GM10266 (cell line): Measurements from ENCODE around the gene DLGAP1.

Source experiments
- DNase-seq: peaks from one replicate; pipeline ENCODE4 v3.0.0; 2012; ENCODE audit errors: extremely low spot score
- TF ChIP-seq, protein P1 (sequence below): IDR thresholded peaks from 2 replicates; pipeline ENCODE4 v1.5.1; 2012; ENCODE audit warnings: mild to moderate bottlenecking, low read depth; ENCODE audit not compliant: control insufficient read depth, insufficient read depth; ENCODE audit errors: missing control alignments

The DLGAP1 gene

DNA sequence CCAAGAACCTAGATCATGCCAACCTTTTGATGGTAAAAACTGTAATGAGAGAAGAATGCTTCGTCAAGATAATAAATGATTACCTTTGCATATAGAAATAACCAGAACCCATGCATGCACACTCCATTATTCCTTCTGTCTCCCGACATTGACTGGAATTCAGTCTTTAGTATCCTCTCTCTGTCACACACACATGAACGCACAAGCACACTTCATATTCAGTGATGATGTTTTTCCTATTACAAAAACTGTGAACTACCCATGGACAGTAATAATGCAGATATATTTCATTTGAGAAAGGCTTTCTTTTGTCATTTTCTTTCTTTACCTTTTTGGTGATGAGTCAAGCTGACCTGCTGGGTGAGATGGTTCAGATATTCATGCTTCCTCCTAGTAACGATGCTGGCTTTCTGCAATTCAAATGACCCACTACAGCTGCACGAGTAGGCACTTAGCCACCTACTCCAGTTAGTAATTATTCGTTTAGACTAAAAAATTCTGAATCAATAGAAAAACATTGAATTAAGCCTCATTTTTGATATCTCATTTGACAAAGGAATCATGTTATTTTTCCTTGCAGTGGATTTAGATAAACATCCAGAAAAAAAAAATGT is 623.0 kb downstream of the DLGAP1 start:
- TF ChIP-seq, protein P1, sequence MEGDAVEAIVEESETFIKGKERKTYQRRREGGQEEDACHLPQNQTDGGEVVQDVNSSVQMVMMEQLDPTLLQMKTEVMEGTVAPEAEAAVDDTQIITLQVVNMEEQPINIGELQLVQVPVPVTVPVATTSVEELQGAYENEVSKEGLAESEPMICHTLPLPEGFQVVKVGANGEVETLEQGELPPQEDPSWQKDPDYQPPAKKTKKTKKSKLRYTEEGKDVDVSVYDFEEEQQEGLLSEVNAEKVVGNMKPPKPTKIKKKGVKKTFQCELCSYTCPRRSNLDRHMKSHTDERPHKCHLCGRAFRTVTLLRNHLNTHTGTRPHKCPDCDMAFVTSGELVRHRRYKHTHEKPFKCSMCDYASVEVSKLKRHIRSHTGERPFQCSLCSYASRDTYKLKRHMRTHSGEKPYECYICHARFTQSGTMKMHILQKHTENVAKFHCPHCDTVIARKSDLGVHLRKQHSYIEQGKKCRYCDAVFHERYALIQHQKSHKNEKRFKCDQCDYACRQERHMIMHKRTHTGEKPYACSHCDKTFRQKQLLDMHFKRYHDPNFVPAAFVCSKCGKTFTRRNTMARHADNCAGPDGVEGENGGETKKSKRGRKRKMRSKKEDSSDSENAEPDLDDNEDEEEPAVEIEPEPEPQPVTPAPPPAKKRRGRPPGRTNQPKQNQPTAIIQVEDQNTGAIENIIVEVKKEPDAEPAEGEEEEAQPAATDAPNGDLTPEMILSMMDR: no peak
- DNase-seq: no peak

DNA sequence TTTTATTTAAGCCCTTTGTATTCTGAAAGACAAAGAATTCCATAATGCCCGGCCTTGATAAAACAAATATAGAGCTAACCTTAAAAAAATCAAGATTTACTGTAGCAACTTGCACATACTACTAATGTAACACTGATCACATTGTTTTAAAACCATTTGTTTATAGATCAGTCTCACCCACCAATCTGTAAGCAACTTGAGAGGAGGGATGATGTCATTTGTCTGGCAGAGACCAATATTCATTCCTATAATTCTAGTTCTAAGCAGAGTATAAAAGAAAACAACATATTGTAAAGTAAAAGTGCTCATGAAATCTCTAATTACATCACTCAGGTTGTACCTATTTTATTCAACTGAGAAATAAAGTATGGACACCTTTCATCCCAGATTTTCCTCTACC is 624.5 kb downstream of the DLGAP1 start:
- no peak for DNase-seq
- TF ChIP-seq, protein P1: no peak

DNA sequence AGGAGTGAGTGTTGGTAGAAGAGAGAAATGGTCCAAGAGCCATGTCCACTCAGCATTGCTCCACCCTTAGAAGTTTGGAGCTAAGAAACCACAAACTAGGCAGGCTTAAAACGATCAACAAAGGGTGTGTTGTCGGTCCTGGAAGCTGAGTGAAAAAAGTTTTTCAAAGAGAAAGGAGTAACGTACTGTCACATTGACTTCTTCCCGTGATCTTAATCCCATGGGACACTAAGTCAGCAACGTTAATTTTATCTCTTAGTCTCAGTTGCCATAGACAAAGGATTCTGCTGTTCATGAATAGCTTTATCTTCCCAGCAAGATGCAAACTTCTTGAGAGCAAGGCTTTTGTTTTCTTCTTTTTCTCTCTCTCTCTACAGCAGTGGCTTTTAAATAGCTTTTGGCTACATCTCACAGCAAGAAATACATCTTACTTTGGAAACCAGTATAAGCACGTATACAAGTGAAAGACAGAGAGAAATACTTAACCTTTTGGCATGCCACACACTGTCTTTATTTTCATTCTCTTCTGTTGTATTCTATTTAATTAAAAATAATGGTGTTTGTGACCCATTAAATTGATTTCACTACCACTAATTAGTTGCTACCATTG is 627.8 kb downstream of the DLGAP1 start:
- no peak for DNase-seq
- TF ChIP-seq, protein P1: no peak

DNA sequence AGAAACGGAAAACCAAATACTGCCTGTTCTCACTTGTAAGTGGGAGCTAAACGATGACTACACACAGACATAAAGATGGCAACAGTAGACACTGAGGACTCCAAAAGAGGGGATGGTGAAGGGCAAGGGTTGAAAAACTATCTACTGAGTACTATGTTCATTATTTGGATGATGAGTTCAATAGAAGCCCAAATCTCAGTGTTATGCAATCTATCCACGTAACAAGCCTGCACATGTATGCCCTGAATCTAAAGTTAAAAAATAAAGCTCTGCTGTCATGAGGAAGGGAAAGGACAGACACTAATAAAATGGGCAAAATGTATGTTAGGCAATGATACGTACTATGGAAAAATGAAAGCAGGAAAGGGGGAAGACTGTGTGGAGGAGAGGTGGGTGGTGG is 629.1 kb downstream of the DLGAP1 start:
- TF ChIP-seq, protein P1: no peak
- no peak for DNase-seq

DNA sequence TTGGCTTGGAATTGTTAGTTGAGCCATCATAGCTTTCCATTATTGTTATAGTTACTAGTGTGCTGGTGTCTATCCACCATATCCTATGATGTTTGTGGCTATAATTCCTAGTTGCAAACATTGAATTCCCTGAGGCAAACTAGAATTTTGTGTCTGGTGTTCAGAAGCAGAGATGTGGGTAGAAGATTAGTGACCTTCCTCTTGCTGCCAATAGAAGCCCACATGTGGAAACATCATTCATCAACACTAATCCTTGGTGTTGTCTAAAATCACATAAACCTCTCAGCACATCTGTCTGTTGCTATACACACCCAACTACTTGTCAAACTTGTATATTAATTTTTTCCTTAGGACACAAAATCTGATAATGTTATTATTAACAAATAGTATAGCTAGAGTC is 631.0 kb downstream of the DLGAP1 start:
- DNase-seq: no peak
- TF ChIP-seq, protein P1: no peak

DNA sequence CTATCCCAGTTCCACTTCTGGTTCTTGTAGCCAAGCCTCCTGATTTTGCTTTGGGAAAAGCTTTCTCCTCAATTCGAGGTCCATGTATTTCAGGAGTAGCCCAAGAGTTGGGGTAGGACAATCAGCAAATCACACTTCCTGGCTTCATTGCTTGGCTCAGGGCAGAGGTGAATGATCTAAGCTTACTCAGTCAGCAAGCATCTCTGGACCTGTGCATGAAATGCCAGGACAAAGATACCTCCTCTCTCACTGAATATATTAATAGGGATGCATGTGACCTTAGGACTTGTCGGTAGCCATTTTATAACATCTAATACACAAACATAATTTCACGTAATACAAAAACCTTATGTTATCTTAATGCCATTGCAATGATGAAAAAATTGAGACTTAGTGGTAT is 632.0 kb downstream of the DLGAP1 start:
- no peak for DNase-seq
- TF ChIP-seq, protein P1: no peak

DNA sequence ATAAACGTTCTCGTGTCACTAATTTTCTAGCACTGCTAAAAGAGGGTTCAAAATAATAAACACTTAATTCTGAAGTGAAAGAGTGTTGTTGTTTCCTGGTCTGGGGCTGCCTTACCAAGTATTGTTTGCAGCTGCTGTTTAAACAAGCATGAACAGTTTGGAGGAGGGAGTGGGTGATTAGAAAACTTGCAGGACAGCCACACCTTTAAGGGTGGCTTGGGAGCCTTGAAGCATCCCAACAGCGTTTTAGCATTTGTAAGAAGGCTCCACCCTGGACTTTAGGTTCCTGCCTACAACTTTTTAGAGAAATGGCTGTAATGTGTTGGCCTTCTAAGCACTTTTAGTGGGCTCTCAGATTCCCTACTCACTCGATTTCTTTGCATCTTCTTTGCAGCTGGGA is 633.6 kb downstream of the DLGAP1 start:
- TF ChIP-seq, protein P1: no peak
- DNase-seq: no peak
